MCF 10A (cell line): ENCODE results near the gene PAPOLG. TPM values are rescaled to one million over a fixed set of nuclear protein-coding genes. Genes with fewer than 3 reads are reported as not detected.

Experiments
- BruUV-seq: library from RNA; stranded (reverse); fragments of 400-500 nt; replicated peaks from 2 replicates; lab custom pipeline; 2021; lab: Mats Ljungman, UMichigan
- CTCF ChIA-PET: fragments of 300-600 bp; sonication (Branson Sonifier 250); formaldehyde crosslinking; extraction: SDS; loops from one replicate; lab custom pipeline; 2021; ENCODE audit warnings: antibody characterized with exemption, inconsistent platforms; lab: Yijun Ruan, JAX
- POLR2A ChIA-PET: fragments of 300-600, 350-650 bp; sonication (Branson Sonifier 250); formaldehyde crosslinking; extraction: SDS; loops from one replicate; lab custom pipeline; 2020; ENCODE audit warnings: antibody characterized with exemption, inconsistent platforms; lab: Yijun Ruan, JAX
- DNase-seq: peaks from one replicate; pipeline ENCODE4 v3.0.0-alpha.2; 2018; ENCODE audit not compliant: unreplicated experiment
- H3K27ac Mint-ChIP-seq: one replicate; pipeline ENCODE4 v1.8.0; 2022; ENCODE audit warnings: mild to moderate bottlenecking, low read depth, mixed read lengths; ENCODE audit not compliant: unreplicated experiment
- H3K27me3 Mint-ChIP-seq: one replicate; pipeline ENCODE4 v1.8.0; 2022; ENCODE audit warnings: mixed read lengths; ENCODE audit not compliant: insufficient read depth, unreplicated experiment
- H3K36me3 Mint-ChIP-seq: one replicate; pipeline ENCODE4 v1.8.0; 2022; ENCODE audit warnings: mild to moderate bottlenecking, moderate library complexity, mixed read lengths; ENCODE audit not compliant: insufficient read depth, unreplicated experiment
- H3K4me1 Mint-ChIP-seq: one replicate; pipeline ENCODE4 v1.8.0; 2022; ENCODE audit warnings: mixed read lengths; ENCODE audit not compliant: insufficient read depth, unreplicated experiment
- H3K4me3 Mint-ChIP-seq: one replicate; pipeline ENCODE4 v1.8.0; 2022; ENCODE audit warnings: mild to moderate bottlenecking, moderate library complexity, mixed read lengths; ENCODE audit not compliant: unreplicated experiment
- H3K9me3 Mint-ChIP-seq: one replicate; pipeline ENCODE4 v1.8.0; 2022; ENCODE audit warnings: mixed read lengths; ENCODE audit not compliant: unreplicated experiment
- CTCF ChIP-seq: fragments of 200-600 bp; IDR thresholded peaks from one replicate; pipeline ENCODE4 v1.8.0; 2022; ENCODE audit warnings: antibody characterized with exemption, mild to moderate bottlenecking; ENCODE audit not compliant: unreplicated experiment
- intact Hi-C: fragments of 100-400 bp; cut with micrococcal nuclease; formaldehyde crosslinking; loops from 2 replicates; pipeline ENCODE4 v1.14.1; 2022
- total RNA-seq: library from RNA; stranded (reverse); gene quantifications from 2 replicates; pipeline ENCODE4 v1.2.3, GENCODE V29; 2022

Gene PAPOLG
- total RNA-seq, 1 experiment from 2014 or later, result 16.9 TPM

GRCh38 chr2:60821587-60822302 lies 65.7 kb downstream of the PAPOLG start:
- ChIA-PET POLR2A (interaction anchor here (0.6 kb wide), 1 partner anchor 25 kb away, joined by 3 read pairs; no protein-coding TSS in a partner anchor), CTCF (interaction anchor here (1.0 to 1.2 kb wide), 2 partner anchors 16 to 42 kb away, joined by 3 to 4 read pairs; no protein-coding TSS in a partner anchor)
- Mint-ChIP-seq H3K27me3 (no peaks in the 10 kb centered on the region), H3K27ac (no peak overlapping the region), H3K4me1 (no peaks in the 10 kb centered on the region), H3K4me3 (no peak overlapping the region), H3K36me3 (no peaks in the 10 kb centered on the region), H3K9me3 (no peaks in the 10 kb centered on the region)
- no peak for TF ChIP-seq CTCF
- BruUV-seq, result no TSS peak
- DNase-seq, result no peak
- intact Hi-C loops, result no loop called here

- POLR2A ChIA-PET, result no interaction called here
- Mint-ChIP-seq H3K4me3 (no peak overlapping the region), H3K9me3 (no peaks in the 10 kb centered on the region), H3K4me1 (no peaks in the 10 kb centered on the region), H3K27me3 (no peaks in the 10 kb centered on the region), H3K27ac (no peak overlapping the region), H3K36me3 (no peaks in the 10 kb centered on the region)
- no peak for TF ChIP-seq CTCF
- intact Hi-C loops, result no loop called here
- CTCF ChIA-PET, result interaction anchor here (0.6 to 1.2 kb wide), 3 partner anchors 10 to 41 kb away, joined by 3 to 4 read pairs (median 3); no protein-coding TSS in a partner anchor
- no peak for DNase-seq
- no TSS peak for BruUV-seq
Measured at GRCh38 chr2:60822987-60823386, 66.9 kb downstream of the PAPOLG start.

GRCh38 chr2:60823694-60824305 lies 67.7 kb downstream of the PAPOLG start:
- Mint-ChIP-seq H3K27me3 (no peaks in the 10 kb centered on the region), H3K27ac (no peak overlapping the region), H3K4me3 (no peak overlapping the region), H3K36me3 (no peaks in the 10 kb centered on the region), H3K9me3 (no peaks in the 10 kb centered on the region), H3K4me1 (no peaks in the 10 kb centered on the region)
- ChIA-PET POLR2A (interaction anchor here (0.6 kb wide), 1 partner anchor 84 kb away, joined by 3 read pairs; no protein-coding TSS in a partner anchor), CTCF (interaction anchor here (1.0 to 1.7 kb wide), 2 partner anchors 11 to 14 kb away, joined by 7 read pairs; no protein-coding TSS in a partner anchor)
- intact Hi-C loops, result no loop called here
- TF ChIP-seq CTCF, result no peak
- DNase-seq, result no peak
- no TSS peak for BruUV-seq

GRCh38 chr2:60825666-60826065 lies 69.6 kb downstream of the PAPOLG start:
- CTCF ChIA-PET, result interaction anchor here (0.5 to 0.6 kb wide), 2 partner anchors 14 to 86 kb away, joined by 3 read pairs; no protein-coding TSS in a partner anchor
- peaks cover 3% of the 10 kb centered on the region for H3K4me1 Mint-ChIP-seq

More at GRCh38 chr2:60825666-60826065, 69.6 kb downstream of the PAPOLG start:
- no peaks in the 10 kb centered on the region for H3K27me3 Mint-ChIP-seq
- no peaks in the 10 kb centered on the region for H3K9me3 Mint-ChIP-seq
- no peak overlapping the region for H3K4me3 Mint-ChIP-seq
- intact Hi-C loops, result no loop called here
- no peak overlapping the region for H3K27ac Mint-ChIP-seq
- BruUV-seq, result no TSS peak
- TF ChIP-seq CTCF, result no peak
- no peak for DNase-seq
- H3K36me3 Mint-ChIP-seq, result no peaks in the 10 kb centered on the region
- POLR2A ChIA-PET, result interaction anchor here (0.6 to 0.7 kb wide), 2 partner anchors 8 to 166 kb away, joined by 3 read pairs; no protein-coding TSS in a partner anchor
